ENCODE results near the gene OR8J1.

Gene OR8J1, protein sequence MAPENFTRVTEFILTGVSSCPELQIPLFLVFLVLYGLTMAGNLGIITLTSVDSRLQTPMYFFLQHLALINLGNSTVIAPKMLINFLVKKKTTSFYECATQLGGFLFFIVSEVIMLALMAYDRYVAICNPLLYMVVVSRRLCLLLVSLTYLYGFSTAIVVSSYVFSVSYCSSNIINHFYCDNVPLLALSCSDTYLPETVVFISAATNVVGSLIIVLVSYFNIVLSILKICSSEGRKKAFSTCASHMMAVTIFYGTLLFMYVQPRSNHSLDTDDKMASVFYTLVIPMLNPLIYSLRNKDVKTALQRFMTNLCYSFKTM

DNA sequence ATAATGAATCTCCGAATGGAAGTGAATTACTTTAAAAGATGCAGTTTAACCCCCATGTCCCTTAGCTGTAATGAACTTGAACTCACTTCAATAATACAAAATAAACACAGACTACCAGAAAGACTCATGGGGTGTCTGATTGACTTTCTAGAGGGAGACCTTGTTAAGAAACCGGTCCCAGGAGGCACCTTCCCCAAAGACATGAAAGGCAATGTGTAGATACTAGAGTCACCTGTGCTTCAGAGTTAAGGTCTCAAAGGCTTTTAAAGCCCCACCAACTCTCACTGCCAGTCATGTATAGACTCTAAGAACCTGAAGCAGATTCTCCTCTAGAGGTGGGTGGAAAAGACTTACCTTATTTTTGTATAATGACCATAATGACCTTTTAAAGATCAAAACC lies at the start of gene OR8J1:
Gene OR8J1, plus strand, starts transcription at position 301 of the 400 bp plus-strand sequence. CDS start 5,956 bp downstream, outside the sequence.
- H3K27ac ChIP-seq, result no peak within 1 kb of the TSS
- TF ChIP-seq, protein P1, sequence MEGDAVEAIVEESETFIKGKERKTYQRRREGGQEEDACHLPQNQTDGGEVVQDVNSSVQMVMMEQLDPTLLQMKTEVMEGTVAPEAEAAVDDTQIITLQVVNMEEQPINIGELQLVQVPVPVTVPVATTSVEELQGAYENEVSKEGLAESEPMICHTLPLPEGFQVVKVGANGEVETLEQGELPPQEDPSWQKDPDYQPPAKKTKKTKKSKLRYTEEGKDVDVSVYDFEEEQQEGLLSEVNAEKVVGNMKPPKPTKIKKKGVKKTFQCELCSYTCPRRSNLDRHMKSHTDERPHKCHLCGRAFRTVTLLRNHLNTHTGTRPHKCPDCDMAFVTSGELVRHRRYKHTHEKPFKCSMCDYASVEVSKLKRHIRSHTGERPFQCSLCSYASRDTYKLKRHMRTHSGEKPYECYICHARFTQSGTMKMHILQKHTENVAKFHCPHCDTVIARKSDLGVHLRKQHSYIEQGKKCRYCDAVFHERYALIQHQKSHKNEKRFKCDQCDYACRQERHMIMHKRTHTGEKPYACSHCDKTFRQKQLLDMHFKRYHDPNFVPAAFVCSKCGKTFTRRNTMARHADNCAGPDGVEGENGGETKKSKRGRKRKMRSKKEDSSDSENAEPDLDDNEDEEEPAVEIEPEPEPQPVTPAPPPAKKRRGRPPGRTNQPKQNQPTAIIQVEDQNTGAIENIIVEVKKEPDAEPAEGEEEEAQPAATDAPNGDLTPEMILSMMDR (IDR thresholded peaks at IDR 0.05), result no peak
- no peak for DNase-seq (ENCODE audit: low spot score)
- H3K4me3 ChIP-seq, result no peak within 1 kb of the TSS

DNA sequence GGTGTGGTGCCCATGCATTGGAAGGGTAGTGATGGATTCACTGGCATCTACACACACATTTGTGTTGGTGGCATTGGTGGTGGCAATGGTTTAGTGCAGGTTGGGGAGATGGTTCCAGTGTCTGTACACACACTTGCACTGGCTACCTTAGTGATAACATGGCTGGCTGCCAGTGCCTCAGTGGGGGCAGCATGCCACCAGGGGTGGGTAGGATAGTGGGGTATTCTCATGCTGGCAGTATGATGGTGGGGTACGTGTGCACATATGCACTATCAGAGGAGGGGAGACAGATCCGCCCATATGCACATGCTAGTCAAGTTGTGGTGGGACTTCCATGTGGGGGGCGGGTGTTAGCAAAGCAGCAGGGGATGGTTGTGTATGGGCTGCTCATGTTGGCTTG lies 46.3 kb upstream of the OR8J1 start:
- no peak for DNase-seq (ENCODE audit: low spot score)
- Histone ChIP-seq H3K4me3 (no peak overlapping the region), H3K27ac (no peak overlapping the region)
- TF ChIP-seq, protein P1 (IDR thresholded peaks at IDR 0.05), result no peak

DNA sequence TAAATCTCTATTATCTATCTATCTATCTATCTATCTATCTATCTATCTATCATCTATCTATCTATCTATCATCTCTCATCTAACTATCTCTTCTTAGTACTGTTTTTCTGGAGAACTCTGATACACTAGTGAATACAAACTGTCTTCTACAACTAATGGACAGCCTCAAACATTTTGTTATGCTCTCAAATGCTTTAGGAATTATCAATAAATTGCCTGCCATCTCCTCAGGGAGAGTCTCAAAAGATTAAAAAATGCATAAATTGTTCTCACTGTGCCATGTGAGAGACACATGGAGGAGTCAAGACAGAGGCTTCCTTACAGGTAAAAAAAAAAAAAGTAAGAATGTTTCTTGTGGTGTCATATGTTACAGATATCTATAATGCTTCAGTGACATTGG lies 39.2 kb upstream of the OR8J1 start, which contains the start of gene OR8K3:
Gene OR8K3, plus strand, starts transcription at position 301 of the 400 bp plus-strand sequence. CDS start 3,163 bp downstream, outside the sequence.
- Histone ChIP-seq H3K4me3 (no peak within 1 kb of the TSS), H3K27ac (no peak within 1 kb of the TSS)
- no peak for DNase-seq (ENCODE audit: low spot score)
- TF ChIP-seq, protein P1 (IDR thresholded peaks at IDR 0.05), result no peak

DNA sequence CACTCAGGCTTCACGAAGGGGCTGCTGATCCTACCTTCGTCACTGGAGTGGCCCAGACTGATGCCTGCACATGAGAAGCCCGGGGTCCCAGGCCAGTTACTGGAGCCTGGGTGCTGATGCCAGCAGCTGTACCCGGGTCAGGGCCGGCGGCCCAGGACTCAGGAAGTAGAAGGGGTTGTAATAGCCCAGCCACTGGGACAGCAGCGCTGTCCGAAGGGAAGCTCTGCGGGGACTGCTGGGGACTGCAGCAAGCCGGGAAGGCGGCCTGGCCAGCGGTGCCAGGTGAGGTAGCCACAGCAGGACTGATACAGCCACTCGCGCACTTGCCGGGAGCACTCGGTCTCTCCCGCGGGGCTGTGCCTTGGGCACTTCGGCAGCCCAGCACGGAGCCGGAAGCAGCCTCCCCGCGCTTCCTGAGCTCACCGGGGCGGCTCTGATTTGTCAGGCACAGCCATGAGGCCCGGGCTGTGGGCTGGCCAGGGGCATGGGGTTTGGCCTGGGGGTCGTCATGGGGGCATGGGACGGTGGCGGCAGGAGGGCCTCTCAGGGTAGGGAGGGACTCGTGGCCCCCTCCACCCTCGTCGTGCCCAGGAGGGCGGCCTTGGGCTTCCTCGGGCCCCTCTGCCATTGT lies 22.1 kb upstream of the OR8J1 start:
- TF ChIP-seq, protein P1 (IDR thresholded peaks at IDR 0.05), result no peak
- Histone ChIP-seq H3K27ac (no peak overlapping the region), H3K4me3 (no peak overlapping the region)
- DNase-seq (ENCODE audit: low spot score), result no peak

DNA sequence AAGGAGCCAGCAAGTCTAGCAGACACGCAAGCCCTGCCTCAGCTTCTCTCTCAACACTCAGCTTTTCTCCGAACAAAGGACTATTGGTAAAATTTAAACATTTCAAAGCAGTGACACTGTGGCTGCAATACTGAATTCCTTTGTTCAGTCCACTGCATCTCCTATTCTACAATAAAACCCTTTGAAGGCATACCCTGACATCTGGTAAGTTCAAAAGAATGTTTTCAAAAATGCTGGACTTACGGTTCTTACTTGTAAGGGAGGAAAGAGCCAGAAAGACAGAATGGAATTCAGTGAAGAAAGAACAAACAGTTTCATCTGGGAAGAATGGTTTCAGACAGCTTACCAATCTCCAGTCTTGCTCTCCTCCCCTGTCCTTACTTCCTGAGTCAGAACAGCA lies 20.9 kb upstream of the OR8J1 start:
- Histone ChIP-seq H3K27ac (no peak overlapping the region), H3K4me3 (no peak overlapping the region)
- TF ChIP-seq, protein P1 (IDR thresholded peaks at IDR 0.05), result no peak
- DNase-seq (ENCODE audit: low spot score), result no peak

DNA sequence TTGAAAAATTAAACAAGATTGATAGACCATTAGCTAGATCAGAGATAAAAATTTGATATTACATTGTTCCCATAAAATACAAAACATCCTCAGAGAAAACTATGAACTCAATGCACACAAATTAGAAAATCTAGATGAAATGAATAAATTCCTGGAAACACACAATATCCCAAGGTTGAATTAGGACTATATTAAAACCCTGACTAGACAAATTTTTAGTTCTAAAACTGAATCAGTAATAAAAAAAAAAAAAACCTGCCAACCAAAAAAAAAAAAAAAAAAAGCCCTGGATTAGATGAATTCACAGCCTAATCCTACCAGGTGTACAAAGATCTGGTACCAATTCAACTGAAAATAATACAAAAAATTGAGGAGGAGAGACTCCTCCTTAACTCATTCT lies 13.8 kb upstream of the OR8J1 start:
- TF ChIP-seq, protein P1 (IDR thresholded peaks at IDR 0.05), result no peak
- H3K27ac ChIP-seq, result no peak overlapping the region
- no peak overlapping the region for H3K4me3 ChIP-seq
- no peak for DNase-seq (ENCODE audit: low spot score)

DNA sequence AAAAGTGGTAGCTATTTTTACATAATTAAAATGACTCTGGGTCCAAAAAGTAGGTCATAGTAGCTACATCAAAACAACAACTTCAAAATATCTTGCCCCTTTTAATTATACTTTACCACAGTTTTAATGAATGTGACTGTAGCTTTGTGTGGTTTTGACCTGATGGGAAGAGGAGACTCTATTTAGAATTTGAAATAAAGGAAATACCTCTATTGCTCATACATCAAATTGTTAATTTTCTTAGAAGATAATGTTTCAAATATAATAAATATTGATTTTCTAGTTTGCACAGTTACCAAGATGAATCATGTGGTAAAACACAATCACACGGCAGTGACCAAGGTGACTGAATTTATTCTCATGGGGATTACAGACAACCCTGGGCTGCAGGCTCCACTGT lies 8.4 kb upstream of the OR8J1 start, which contains the start of gene OR8K1:
Gene OR8K1, plus strand, starts transcription at position 301 of the 400 bp plus-strand sequence. Its CDS starts 0 bp downstream, at position 301.
- no peak within 1 kb of the TSS for H3K4me3 ChIP-seq
- TF ChIP-seq, protein P1 (IDR thresholded peaks at IDR 0.05), result no peak
- no peak within 1 kb of the TSS for H3K27ac ChIP-seq
- DNase-seq (ENCODE audit: low spot score), result no peak

Data from coronary artery (tissue), 2 donors.